ENCODE results near the gene TRMT1L.

TRMT1L gene

GRCh38 chr1:185112356-185112755, 44.4 kb downstream of the TRMT1L start:
- DNase-seq = no peak

GRCh38 chr1:185111873-185112272, 44.9 kb downstream of the TRMT1L start:
- DNase-seq = no peak

GRCh38 chr1:185110145-185110544, 46.6 kb downstream of the TRMT1L start:
- DNase-seq = no peak

GRCh38 chr1:185108321-185108720, 48.4 kb downstream of the TRMT1L start:
- no peak for DNase-seq

- no peak for DNase-seq
These were observed 51.6 kb downstream of the TRMT1L start for GRCh38 chr1:185105121-185105520.

GRCh38 chr1:185104083-185104482, 52.7 kb downstream of the TRMT1L start:
- DNase-seq = no peak

- DNase-seq = no peak
These were observed 60.2 kb downstream of the TRMT1L start for GRCh38 chr1:185096531-185096930.

- no peak for DNase-seq
These were observed 62.0 kb downstream of the TRMT1L start for GRCh38 chr1:185094761-185095160.

GRCh38 chr1:185091480-185091879, 65.3 kb downstream of the TRMT1L start:
- DNase-seq = no peak

- no peak for DNase-seq
These were observed 69.0 kb downstream of the TRMT1L start for GRCh38 chr1:185087746-185088145.

- no peak for DNase-seq
These were observed 69.7 kb downstream of the TRMT1L start for GRCh38 chr1:185087101-185087500.

GRCh38 chr1:185083818-185084217, 72.9 kb downstream of the TRMT1L start:
- no peak for DNase-seq

- DNase-seq = no peak
These were observed 76.3 kb downstream of the TRMT1L start for GRCh38 chr1:185080422-185080821.

- no peak for DNase-seq
These were observed 79.4 kb downstream of the TRMT1L start for GRCh38 chr1:185077374-185077773.

- no peak for DNase-seq
These were observed 81.3 kb downstream of the TRMT1L start for GRCh38 chr1:185075476-185075875.

- no peak for DNase-seq
These were observed 82.4 kb downstream of the TRMT1L start for GRCh38 chr1:185074307-185074706.

GRCh38 chr1:185073725-185074124, 83.0 kb downstream of the TRMT1L start:
- DNase-seq = no peak

GRCh38 chr1:185070051-185070450, 86.7 kb downstream of the TRMT1L start:
- no peak for DNase-seq

GRCh38 chr1:185069202-185069772, 87.5 kb downstream of the TRMT1L start:
- no peak for DNase-seq

- no peak for DNase-seq
These were observed 88.4 kb downstream of the TRMT1L start for GRCh38 chr1:185068341-185068740.

All from GF-D8 (cell line).